Posterior vena cava (tissue), 2 donors: ENCODE data around the gene FAM133A. TPM values are rescaled to one million over a fixed set of nuclear protein-coding genes. Genes with fewer than 3 reads are reported as not detected.

ENCODE experiments used
- DNase-seq: peaks from one replicate; pipeline ENCODE4 v3.0.0-alpha.2; 2020; ENCODE audit warnings: low spot score
- intact Hi-C, 2 donors: fragments of 100-400 bp; cut with DNase I; formaldehyde crosslinking; loops; one replicate each; pipeline versions ENCODE4 v1.14.1 to v1.14.2; 2022 to 2023
- long read RNA-seq, 2 donors: library from polyadenylated mRNA; unstranded; transcript quantifications; one replicate each; pipeline ENCODE4 v2.0.0, GENCODE V29; 2020 to 2021
- total RNA-seq, 2 donors: library from RNA; stranded (reverse); fragmentation: NEBNext Ultra II Directional; extraction: Animal tissue kit (Norgen Biotek cat#: 25700); gene quantifications; one replicate each; pipeline ENCODE4 v1.2.1, GENCODE V29; 2021
- donor health status: DM: yes; HTN: yes; CAD: no.
- donor health status: DM: yes; HTN: yes; CAD: no.

The FAM133A gene
- total RNA-seq: under 1 TPM; 0.10 to 0.42 TPM
- long read RNA-seq, donor 1: 0 reads
- long read RNA-seq, donor 2: 0 reads

- DNase-seq: no peak
- intact Hi-C loops: no loop called here
These were observed at the start of gene FAM133A for GRCh38 chrX:93673869-93674271. Gene FAM133A (plus strand): TSS chrX:93674206. CDS start chrX:93709420, 35,214 bp downstream.

GRCh38 chrX:93637591-93637990 is 36.4 kb upstream of the FAM133A start:
- DNase-seq: no peak
- intact Hi-C loops: no loop called here

GRCh38 chrX:93649381-93649780 is 24.6 kb upstream of the FAM133A start:
- DNase-seq: no peak
- intact Hi-C loops: no loop called here

GRCh38 chrX:93660575-93660974 is 13.4 kb upstream of the FAM133A start:
- intact Hi-C loops: no loop called here
- peak; percentile 67 for DNase-seq

- intact Hi-C loops: no loop called here
- DNase-seq: peak; percentile 82
These were observed 744 bp upstream of the FAM133A start, which contains the start of gene NAP1L3 for GRCh38 chrX:93673056-93673868. Gene NAP1L3 (minus strand): TSS chrX:93673578. CDS start chrX:93673304, 274 bp downstream.

GRCh38 chrX:93695981-93696380 is 22.0 kb downstream of the FAM133A start:
- intact Hi-C loops: no loop called here
- DNase-seq: no peak

- DNase-seq: no peak
- intact Hi-C loops: no loop called here
These were observed 29.7 kb downstream of the FAM133A start for GRCh38 chrX:93703701-93704100.

- no peak for DNase-seq
- intact Hi-C loops: no loop called here
These were observed 37.1 kb downstream of the FAM133A start for GRCh38 chrX:93711076-93711475.

GRCh38 chrX:93741811-93742210 is 67.8 kb downstream of the FAM133A start:
- intact Hi-C loops: no loop called here
- DNase-seq: no peak

GRCh38 chrX:93760163-93760562 is 86.2 kb downstream of the FAM133A start:
- no peak for DNase-seq
- intact Hi-C loops: no loop called here

Other genes starting within 250 kb of the FAM133A start
- gene NAP1L3, start 628 bp upstream of the FAM133A start, total RNA-seq: 10 to 100 TPM in 1 of 2 donors, 1 to 10 TPM in 1; 5.7 to 10.7 TPM